ENCODE data around the gene GORASP2. TPM values are rescaled to one million over a fixed set of nuclear protein-coding genes. Genes with fewer than 3 reads are reported as not detected.
"Not testable (repeated sequence)": the region's sequence is repeated elsewhere in the genome, so short reads cannot be mapped to it uniquely, and the experiment has no call there.

GORASP2 gene
- 10 to 100 TPM; 73.3 to 84.3 (median 81.6) TPM for polyA plus RNA-seq (ENCODE audit: insufficient read depth in 1 of 5, insufficient read length in 5 of 5, low replicate concordance in 1 of 5)
- long read RNA-seq, donor 1, transcript GORASP2-201 (10 exons, 3,173 nt) = minor isoform, 12 of 124 reads
- long read RNA-seq, donor 1, transcript GORASP2-207 (5 exons, 2,096 nt) = major isoform, 15 of 124 reads
- long read RNA-seq, donor 1, partial matches to known transcripts = 95 of 124 reads
- long read RNA-seq, donor 1, other reads (novel, unspliced or antisense) = 0 of 124 reads
- long read RNA-seq, donor 2, transcript GORASP2-201 (10 exons, 3,173 nt) = major isoform, 18 of 30 reads
- long read RNA-seq, donor 2, partial matches to known transcripts = 12 of 30 reads
- long read RNA-seq, donor 2, other reads (novel, unspliced or antisense) = 0 of 30 reads
- long read RNA-seq, donor 3, transcript GORASP2-207 (5 exons, 2,096 nt) = minor isoform, 10 of 49 reads
- long read RNA-seq, donor 3, transcript GORASP2-201 (10 exons, 3,173 nt) = major isoform, 16 of 49 reads
- long read RNA-seq, donor 3, partial matches to known transcripts = 22 of 49 reads
- long read RNA-seq, donor 3, other reads (novel, unspliced or antisense) = 0 of 49 reads
- long read RNA-seq, donor 4, transcript GORASP2-201 (10 exons, 3,173 nt) = major isoform, 8 of 58 reads
- long read RNA-seq, donor 4, transcript GORASP2-207 (5 exons, 2,096 nt) = minor isoform, 7 of 58 reads
- long read RNA-seq, donor 4, partial matches to known transcripts = 42 of 58 reads
- long read RNA-seq, donor 4, other reads (novel, unspliced or antisense) = 0 of 58 reads
- long read RNA-seq, donor 5, transcript GORASP2-201 (10 exons, 3,173 nt) = major isoform, 13 of 45 reads
- long read RNA-seq, donor 5, transcript GORASP2-207 (5 exons, 2,096 nt) = minor isoform, 9 of 45 reads
- long read RNA-seq, donor 5, partial matches to known transcripts = 22 of 45 reads
- long read RNA-seq, donor 5, other reads (novel, unspliced or antisense) = 0 of 45 reads
- long read RNA-seq, donor 6, transcript GORASP2-201 (10 exons, 3,173 nt) = major isoform, 15 of 59 reads
- long read RNA-seq, donor 6, transcript GORASP2-207 (5 exons, 2,096 nt) = minor isoform, 10 of 59 reads
- long read RNA-seq, donor 6, partial matches to known transcripts = 34 of 59 reads
- long read RNA-seq, donor 6, other reads (novel, unspliced or antisense) = 0 of 59 reads
- long read RNA-seq, donor 7, transcript GORASP2-201 (10 exons, 3,173 nt) = major isoform, 15 of 59 reads
- long read RNA-seq, donor 7, partial matches to known transcripts = 41 of 59 reads
- long read RNA-seq, donor 7, other reads (novel, unspliced or antisense) = 0 of 59 reads
- long read RNA-seq, donor 8, transcript GORASP2-201 (10 exons, 3,173 nt) = major isoform, 6 of 17 reads
- long read RNA-seq, donor 8, partial matches to known transcripts = 9 of 17 reads
- long read RNA-seq, donor 8, other reads (novel, unspliced or antisense) = 0 of 17 reads

GRCh38 chr2:170928824-170929685 lies at the start of gene GORASP2:
GORASP2 (plus strand) TSS chr2:170929253; CDS start chr2:170929341, 88 bp downstream.
- DNase-seq = peak; percentile 98 to 99

GRCh38 chr2:170881840-170882239 lies 47.2 kb upstream of the GORASP2 start:
- DNase-seq = no peak

GRCh38 chr2:170882758-170883157 lies 46.3 kb upstream of the GORASP2 start:
- no peak for DNase-seq

GRCh38 chr2:170883683-170884082 lies 45.4 kb upstream of the GORASP2 start:
- no peak for DNase-seq

- no peak for DNase-seq
Measured at GRCh38 chr2:170885130-170885791, 43.8 kb upstream of the GORASP2 start.

GRCh38 chr2:170886386-170886785 lies 42.7 kb upstream of the GORASP2 start:
- peak; percentile 24 to 31 for DNase-seq

GRCh38 chr2:170887496-170887895 lies 41.6 kb upstream of the GORASP2 start:
- no peak for DNase-seq

GRCh38 chr2:170887896-170888295 lies 41.2 kb upstream of the GORASP2 start:
- no peak for DNase-seq

- no peak for DNase-seq
Measured at GRCh38 chr2:170891893-170892292, 37.2 kb upstream of the GORASP2 start.

GRCh38 chr2:170892391-170892951 lies 36.6 kb upstream of the GORASP2 start:
- no peak for DNase-seq

- no peak for DNase-seq
Measured at GRCh38 chr2:170895023-170895757, 33.9 kb upstream of the GORASP2 start.

- DNase-seq = no peak
Measured at GRCh38 chr2:170896622-170897021, 32.4 kb upstream of the GORASP2 start.

- no peak for DNase-seq
Measured at GRCh38 chr2:170897108-170897507, 31.9 kb upstream of the GORASP2 start.

- DNase-seq = no peak
Measured at GRCh38 chr2:170905864-170906263, 23.2 kb upstream of the GORASP2 start.

GRCh38 chr2:170911314-170911889 lies 17.7 kb upstream of the GORASP2 start:
- DNase-seq = no peak

GRCh38 chr2:170914994-170915666 lies 13.9 kb upstream of the GORASP2 start:
- DNase-seq = not testable (repeated sequence)

GRCh38 chr2:170917219-170917913 lies 11.7 kb upstream of the GORASP2 start:
- no peak for DNase-seq
